ENCODE data around the gene CTSF.
A peak's percentile ranks its signal among the peaks of the same experiment; 100 is the strongest.
"Not testable (repeated sequence)": the region's sequence is repeated elsewhere in the genome, so short reads cannot be mapped to it uniquely, and the experiment has no call there.

CTSF gene

DNA sequence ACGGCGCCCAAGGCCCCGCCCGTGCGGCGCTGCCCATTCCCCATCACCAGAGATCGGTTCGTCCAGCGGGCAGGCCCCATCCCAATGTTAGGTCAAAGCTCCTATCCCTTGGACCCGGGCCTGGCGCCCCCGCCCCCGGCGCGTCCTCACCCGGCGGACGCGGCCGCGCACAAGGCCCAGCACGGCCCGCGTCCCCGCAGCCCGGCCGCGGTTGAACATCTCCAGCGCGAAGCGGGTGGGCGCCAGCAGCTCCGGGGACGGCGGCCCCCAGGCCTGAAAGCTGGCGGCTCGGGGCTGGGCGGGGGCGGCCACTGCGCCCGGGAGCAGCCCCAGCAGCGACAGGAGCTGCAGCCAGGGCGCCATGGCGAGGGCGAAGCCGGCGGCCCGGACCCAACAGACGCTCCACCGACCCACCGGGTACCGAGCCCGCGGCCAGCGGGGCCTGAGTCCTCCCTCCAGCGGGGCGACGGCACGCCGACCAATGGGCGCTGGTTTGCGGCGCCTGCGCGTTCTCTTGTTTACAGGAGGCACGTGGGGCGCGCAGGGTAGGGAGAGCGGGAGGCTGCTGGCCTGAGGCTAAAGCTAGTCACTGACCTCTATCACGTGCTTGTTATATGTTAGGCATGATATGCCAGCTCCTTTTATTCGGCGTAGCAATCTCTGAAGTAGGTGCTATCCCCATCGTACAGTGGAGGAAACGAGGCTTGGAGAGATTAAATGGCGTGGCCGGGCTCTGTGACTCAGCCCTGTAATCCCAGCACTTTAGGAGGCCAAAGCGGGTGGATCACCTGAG lies at the start of gene CTSF:
Gene CTSF, minus strand, starts transcription at position 483 of the 793 bp plus-strand sequence. Its CDS starts 120 bp downstream, at position 363.
- peak within 1 kb of the TSS; percentile 67 for H3K4me3 Mint-ChIP-seq
- H3K27ac Mint-ChIP-seq, result peak within 1 kb of the TSS; percentile 40

DNA sequence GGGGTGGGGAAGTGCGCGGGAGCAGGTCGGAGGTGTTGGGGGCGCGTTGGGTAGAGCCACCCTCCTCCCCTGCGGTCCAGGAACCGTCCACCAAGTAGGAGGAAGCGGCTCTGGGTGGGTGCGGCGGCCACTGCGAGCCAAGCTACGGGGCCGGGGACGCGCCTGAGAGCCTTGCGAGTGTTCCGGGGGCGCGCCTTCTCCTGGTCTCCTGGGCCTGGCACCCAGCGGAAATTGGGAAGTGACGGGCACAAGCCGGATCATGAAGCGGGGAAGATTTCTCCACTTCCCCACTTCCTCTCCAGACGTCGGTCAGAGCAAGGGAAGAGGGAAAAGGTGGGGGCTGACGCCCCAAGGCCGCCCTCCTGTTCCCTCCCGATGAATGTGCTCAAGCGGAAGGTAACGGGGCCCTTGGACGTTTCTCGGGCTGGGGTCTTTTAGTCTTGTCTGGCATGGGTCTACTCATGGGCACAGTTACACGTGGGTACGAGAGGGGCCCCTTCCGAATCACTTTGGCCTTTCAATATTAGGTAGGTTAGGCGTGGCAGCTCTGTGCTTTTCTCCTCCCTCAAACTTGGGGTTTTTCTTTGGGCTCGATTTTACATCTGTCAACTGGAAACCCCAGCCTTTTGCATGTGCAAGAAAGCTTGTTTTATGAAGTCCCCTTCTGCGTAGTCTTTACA lies 48.9 kb upstream of the CTSF start:
- peak overlapping the region; percentile 99 for H3K27ac Mint-ChIP-seq
- H3K4me1 Mint-ChIP-seq, result peaks cover 51% of the 10 kb centered on the region
- DNase-seq (ENCODE audit: low spot score in 2 of 2) (no peak), ATAC-seq (peak; percentile 38)
- no peaks in the 10 kb centered on the region for H3K9me3 Mint-ChIP-seq
- peaks cover 71% of the 10 kb centered on the region for H3K36me3 Mint-ChIP-seq
- peak overlapping the region; percentile 99 for H3K4me3 Mint-ChIP-seq

More for the DNA sequence above, at the start of gene CTSF:
- H3K9me3 Mint-ChIP-seq, result no peaks in the 10 kb centered on the region
- peak; percentile 92 for ATAC-seq
- DNase-seq (ENCODE audit: low spot score in 2 of 2), result peak; percentile 58 to 81
- H3K36me3 Mint-ChIP-seq, result no peaks in the 10 kb centered on the region
- H3K4me1 Mint-ChIP-seq, result peaks cover 5% of the 10 kb centered on the region

DNA sequence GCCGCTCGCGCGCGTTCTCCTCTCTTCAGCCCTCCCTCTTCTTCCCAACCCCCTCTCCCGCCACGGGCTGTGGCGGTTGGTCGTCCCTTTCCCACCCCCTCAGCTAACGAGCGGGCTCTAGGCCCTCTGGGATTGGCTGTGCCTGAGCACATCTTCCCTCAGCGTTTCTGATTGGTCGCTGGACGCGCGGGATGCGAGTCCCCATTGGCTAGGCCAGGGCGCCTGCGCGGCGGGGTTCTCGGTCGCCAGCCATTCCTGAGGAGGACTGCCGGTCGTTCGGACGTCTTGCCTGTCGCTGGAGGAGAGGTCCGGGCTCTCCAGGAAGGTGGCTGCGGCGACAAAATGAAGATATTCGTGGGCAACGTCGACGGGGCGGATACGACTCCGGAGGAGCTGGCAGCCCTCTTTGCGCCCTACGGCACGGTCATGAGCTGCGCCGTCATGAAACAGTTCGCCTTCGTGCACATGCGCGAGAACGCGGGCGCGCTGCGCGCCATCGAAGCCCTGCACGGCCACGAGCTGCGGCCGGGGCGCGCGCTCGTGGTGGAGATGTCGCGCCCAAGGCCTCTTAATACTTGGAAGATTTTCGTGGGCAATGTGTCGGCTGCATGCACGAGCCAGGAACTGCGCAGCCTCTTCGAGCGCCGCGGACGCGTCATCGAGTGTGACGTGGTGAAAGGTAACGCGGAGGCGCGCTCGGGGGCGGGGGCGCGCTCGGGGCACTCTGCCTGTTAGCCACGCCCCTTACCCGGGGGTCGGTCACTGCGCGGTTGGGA lies 48.2 kb upstream of the CTSF start, which contains the start of gene RBM14:
Gene RBM14, plus strand, starts transcription at position 252 of the 776 bp plus-strand sequence. Its CDS starts 91 bp downstream, at position 343.
- peak; percentile 96 for ATAC-seq
- H3K9me3 Mint-ChIP-seq, result no peaks in the 10 kb centered on the region
- H3K4me3 Mint-ChIP-seq, result peak within 1 kb of the TSS; percentile 99
- peak; percentile 93 to 99 for DNase-seq (ENCODE audit: low spot score in 2 of 2)
- peak within 1 kb of the TSS; percentile 99 for H3K27ac Mint-ChIP-seq
- H3K36me3 Mint-ChIP-seq, result peaks cover 64% of the 10 kb centered on the region
- H3K4me1 Mint-ChIP-seq, result peaks cover 44% of the 10 kb centered on the region

DNA sequence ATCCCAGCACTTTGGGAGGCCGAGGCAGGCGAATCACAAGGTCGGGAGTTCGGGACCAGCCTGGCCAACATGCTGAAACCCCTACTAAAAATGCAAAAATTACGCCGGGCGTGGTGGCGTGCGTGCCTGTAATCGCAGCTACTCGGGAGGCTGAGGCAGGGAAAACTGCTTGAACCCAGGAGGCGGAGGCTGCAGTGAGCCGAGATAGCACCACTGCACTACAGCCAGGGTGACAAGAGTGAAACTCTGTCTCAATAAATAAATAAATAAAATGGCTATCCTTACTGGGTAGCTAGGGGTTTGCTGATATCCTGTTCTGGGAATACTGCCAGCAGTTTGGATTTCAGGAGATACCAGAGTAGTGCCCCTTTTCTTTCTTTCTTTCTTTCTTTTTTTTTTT lies 45.7 kb upstream of the CTSF start:
- ATAC-seq (no peak), DNase-seq (ENCODE audit: low spot score in 2 of 2) (no peak)
- Mint-ChIP-seq H3K4me1 (peaks cover 39% of the 10 kb centered on the region), H3K4me3 (no peak overlapping the region), H3K36me3 (peaks cover 39% of the 10 kb centered on the region), H3K27ac (no peak overlapping the region), H3K9me3 (no peaks in the 10 kb centered on the region)

DNA sequence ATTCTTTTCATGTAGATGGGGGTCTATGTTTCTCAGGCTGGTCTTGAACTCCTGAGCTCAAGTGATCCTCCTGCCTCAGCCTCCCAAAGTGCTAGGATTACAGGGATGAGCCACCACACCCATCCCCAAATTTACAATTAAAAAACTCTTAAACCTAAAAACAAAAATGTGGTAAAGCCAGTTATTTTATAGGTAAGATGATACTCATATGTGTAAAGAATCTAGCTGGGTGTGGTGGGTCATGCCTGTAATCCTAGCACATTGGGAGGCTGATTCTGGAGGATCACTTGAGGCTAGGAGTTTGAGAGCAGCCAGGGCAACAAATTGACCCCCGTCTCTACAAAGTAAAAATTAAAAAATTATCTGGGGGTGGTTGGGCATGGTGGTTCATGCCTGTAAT lies 44.1 kb upstream of the CTSF start:
- H3K4me1 Mint-ChIP-seq, result peaks cover 23% of the 10 kb centered on the region
- no peak overlapping the region for H3K4me3 Mint-ChIP-seq
- ATAC-seq (no peak), DNase-seq (ENCODE audit: low spot score in 2 of 2) (no peak)
- H3K9me3 Mint-ChIP-seq, result no peaks in the 10 kb centered on the region
- H3K27ac Mint-ChIP-seq, result no peak overlapping the region
- peaks cover 23% of the 10 kb centered on the region for H3K36me3 Mint-ChIP-seq

DNA sequence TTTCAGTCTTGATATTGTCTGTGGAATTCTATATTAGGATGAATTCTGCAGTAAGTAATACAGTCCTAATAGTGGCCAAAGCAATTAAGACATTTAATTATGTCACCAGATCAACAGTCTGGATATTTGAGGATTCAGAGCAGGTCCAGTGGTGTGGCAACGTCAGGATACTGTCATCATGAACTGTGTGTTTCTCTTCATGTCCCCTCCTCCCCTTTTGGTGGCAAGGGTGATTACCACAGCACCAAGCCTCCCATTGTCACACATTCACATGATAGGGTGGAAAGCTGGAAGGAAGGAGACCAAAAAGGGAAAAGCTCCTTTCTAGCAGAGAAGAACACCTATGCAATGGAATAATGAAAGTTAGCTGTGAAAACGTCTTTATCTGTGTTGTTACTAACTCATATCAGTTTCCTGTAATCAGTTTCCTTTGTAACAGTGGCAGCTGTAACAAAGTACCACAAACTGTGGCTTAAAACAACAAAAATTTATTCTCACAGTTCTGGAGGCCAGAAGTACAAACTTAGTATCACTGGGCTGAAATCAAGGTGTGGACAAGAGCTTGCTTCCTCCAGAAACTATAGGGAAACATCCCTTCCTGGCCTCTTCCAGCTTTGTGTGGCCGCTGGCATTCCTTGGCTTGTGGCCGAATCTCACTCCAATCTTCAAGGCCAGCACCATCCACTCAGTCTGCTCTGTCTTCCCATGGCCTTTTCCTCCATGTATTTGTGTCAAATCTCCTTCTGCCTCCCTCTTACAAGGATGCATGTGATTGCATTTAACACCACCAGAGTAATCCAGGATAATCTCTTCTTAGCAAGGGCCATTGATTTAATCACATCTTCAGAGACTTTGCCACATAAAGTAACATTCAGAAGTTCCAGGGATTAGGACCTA lies 41.6 kb upstream of the CTSF start:
- H3K36me3 Mint-ChIP-seq, result peaks cover 16% of the 10 kb centered on the region
- H3K9me3 Mint-ChIP-seq, result no peaks in the 10 kb centered on the region
- no peak for ATAC-seq
- H3K27ac Mint-ChIP-seq, result peak overlapping the region; percentile 60
- H3K4me1 Mint-ChIP-seq, result peaks cover 6% of the 10 kb centered on the region
- H3K4me3 Mint-ChIP-seq, result no peak overlapping the region
- no peak for DNase-seq (ENCODE audit: low spot score in 2 of 2)

DNA sequence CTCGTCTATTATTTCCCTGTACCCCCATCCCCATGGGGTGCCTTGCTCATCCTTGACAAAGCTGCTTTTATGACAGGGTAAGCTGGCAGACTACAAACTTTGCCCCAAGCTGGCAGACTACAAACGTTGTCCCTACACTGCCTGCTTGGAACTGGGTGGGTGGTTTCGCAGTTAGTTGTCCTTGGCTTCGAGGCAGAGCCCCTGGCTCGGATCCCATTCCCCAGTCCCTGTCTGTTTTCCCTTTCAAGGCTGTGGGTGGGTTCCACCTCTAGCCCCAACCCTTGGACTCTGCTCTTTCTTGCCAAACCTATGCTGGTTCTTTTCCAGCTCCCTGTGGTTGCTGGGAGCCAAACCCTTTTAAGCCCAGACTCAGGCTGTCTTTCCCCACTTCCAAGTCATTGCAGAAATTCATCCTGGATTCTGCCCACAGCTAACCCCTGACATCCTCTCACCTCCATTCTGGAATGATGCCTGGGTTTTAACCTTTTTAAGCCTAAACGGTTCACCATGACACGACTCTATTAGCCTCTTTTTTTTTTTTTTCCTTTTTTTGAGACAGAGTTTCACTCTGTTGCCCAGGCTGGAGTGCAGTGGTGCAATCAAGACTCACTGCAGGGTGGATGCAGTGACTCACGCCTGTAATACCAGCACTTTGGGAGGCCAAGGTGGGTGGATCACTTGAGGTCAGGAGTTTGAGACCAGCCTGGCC lies 38.9 kb upstream of the CTSF start:
- ATAC-seq, result no peak
- Mint-ChIP-seq H3K36me3 (peaks cover 24% of the 10 kb centered on the region), H3K27ac (peak overlapping the region; percentile 72), H3K9me3 (no peaks in the 10 kb centered on the region), H3K4me1 (peaks cover 6% of the 10 kb centered on the region), H3K4me3 (no peak overlapping the region)
- DNase-seq (ENCODE audit: low spot score in 2 of 2), result no peak

DNA sequence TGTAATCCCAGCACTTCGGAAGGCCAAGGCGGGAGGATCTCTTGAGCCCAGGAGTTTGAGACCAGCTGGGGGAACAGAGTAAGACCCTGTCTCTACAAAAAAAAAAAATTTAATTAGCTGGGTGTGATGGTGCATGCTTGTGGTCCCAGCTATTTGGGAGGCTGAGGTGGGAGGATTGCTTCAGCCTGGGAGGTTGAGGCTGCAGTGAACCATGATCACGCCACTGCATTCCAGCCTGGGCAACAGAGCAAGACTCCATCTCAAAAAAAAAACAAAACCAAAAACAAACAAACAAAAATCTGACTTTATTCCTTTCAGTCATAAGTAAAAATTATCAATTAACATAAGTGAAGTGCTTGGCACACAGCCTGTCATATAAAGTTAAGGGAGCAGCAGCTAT lies 38.2 kb upstream of the CTSF start:
- H3K9me3 Mint-ChIP-seq; H3K4me1 Mint-ChIP-seq; DNase-seq (ENCODE audit: low spot score in 2 of 2); H3K4me3 Mint-ChIP-seq; ATAC-seq: not testable (repeated sequence)
- H3K36me3 Mint-ChIP-seq, result peaks cover 31% of the 10 kb centered on the region
- H3K27ac Mint-ChIP-seq, result peak overlapping the region; percentile 26

DNA sequence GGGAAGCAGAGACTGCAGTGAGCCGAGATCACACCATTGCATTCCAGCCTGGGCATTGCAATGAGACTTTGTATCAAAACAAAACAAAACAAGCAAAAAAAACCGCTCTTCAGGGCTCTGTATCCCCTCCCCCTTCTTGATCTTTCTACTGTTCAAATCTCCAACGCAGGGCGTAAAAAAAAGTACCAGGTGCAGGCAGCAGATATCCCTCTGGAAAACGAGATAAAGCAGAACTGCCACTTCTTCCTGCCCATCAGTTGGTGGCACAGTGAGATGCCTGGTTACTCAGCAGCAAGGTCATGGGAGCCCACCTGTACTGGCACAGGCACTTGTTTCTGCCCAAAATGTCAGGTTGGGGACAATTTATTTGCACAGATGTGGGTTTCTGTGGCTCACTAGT lies 35.7 kb upstream of the CTSF start:
- H3K4me1 Mint-ChIP-seq, result no peaks in the 10 kb centered on the region
- no peak for ATAC-seq
- H3K36me3 Mint-ChIP-seq, result peaks cover 47% of the 10 kb centered on the region
- H3K9me3 Mint-ChIP-seq, result no peaks in the 10 kb centered on the region
- no peak overlapping the region for H3K4me3 Mint-ChIP-seq
- no peak overlapping the region for H3K27ac Mint-ChIP-seq
- DNase-seq (ENCODE audit: low spot score in 2 of 2), result no peak

DNA sequence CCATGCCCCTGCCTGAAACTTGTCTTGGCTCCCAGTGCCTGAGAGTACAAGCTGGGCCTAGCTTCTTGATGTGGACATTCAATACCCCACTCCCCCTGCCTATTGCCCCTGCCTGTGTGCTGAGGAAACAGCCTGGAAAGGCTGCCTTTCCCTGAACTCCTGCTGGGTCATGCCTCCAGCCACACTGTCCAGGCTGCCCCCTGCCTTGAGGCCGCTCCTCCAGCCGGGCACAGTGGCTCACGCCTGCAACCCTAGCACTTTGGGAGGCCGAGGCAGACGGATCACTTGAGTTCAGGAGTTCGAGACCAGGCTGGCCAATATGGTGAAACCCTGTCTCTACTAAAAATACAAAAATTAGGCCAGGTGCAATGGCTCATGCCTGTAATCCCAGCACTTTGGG lies 34.7 kb upstream of the CTSF start:
- no peak for ATAC-seq
- Mint-ChIP-seq H3K36me3 (peaks cover 47% of the 10 kb centered on the region), H3K9me3 (no peaks in the 10 kb centered on the region)

DNA sequence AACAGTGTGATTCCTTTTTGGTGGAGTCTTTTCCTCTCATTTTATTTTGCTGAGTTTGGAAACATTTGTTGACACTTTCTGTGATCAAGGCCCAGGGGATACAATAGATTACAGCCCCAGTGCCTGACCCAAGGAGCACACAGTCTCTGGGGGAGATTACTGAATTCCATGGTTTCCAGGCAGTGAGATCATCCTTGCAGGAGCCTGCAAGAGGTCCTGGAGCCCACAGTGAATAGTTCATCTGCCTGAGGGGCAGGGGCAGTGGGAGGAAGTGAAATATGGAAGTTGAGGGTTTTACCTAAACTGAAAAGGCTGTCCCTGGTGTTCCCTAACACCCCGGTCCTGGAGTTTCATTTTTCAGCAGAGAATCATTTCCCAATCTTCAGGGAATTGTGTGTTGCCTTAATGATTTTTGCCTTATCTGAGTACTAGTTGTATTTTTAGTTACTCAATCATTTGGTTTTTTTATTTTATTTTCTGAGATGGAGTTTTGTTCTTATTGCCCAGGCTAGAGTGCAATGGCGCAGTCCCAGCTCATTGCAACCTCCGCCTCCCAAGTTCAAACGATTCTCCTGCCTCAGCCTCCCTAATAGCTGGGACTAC lies 32.3 kb upstream of the CTSF start:
- peak overlapping the region; percentile 37 for H3K27ac Mint-ChIP-seq
- ATAC-seq, result no peak
- H3K36me3 Mint-ChIP-seq, result peaks cover 37% of the 10 kb centered on the region
- no peaks in the 10 kb centered on the region for H3K9me3 Mint-ChIP-seq
- no peak for DNase-seq (ENCODE audit: low spot score in 2 of 2)
- H3K4me3 Mint-ChIP-seq, result no peak overlapping the region
- H3K4me1 Mint-ChIP-seq, result peaks cover 1% of the 10 kb centered on the region

More for the DNA sequence above, 34.7 kb upstream of the CTSF start:
- no peak for DNase-seq (ENCODE audit: low spot score in 2 of 2)
- Mint-ChIP-seq H3K4me1 (no peaks in the 10 kb centered on the region), H3K4me3 (no peak overlapping the region), H3K27ac (no peak overlapping the region)

DNA sequence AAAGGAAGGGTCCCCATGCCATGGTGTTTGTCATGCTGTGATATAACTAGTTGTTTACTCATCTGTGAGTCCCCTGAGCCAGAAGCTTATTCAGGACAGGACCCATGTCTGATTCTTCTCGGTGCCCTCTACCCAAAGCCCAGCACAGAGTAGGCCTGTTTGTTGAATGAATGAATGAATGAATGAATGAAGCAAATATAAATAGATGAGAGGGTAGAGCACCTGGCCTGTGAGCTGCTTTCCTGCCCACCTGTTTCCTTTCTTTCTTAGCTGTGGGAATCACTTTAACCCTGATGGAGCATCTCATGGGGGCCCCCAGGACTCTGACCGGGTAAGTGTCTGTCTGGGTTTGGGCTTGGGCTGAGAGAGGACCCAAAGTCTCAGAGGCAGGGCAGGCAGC lies 31.8 kb upstream of the CTSF start:
- no peaks in the 10 kb centered on the region for H3K9me3 Mint-ChIP-seq

DNA sequence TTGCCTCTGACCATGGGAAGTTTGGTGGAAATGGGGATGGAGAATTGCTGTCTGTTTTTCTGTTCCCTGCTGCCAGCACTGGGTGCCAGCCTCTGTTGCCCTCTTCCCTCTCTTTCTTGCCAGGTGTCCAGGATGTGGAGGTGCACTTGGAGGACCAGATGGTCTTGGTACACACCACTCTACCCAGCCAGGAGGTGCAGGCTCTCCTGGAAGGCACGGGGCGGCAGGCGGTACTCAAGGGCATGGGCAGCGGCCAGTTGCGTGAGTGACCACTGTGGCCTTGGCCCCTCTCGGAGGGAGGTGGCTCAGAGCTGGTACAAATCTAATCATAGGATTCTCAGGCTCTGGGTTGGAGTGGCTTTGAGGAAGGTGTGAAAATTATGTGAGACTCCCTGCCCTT lies 30.6 kb upstream of the CTSF start:
- Mint-ChIP-seq H3K9me3 (no peaks in the 10 kb centered on the region), H3K4me1 (peaks cover 14% of the 10 kb centered on the region), H3K27ac (no peak overlapping the region), H3K4me3 (no peak overlapping the region), H3K36me3 (peaks cover 30% of the 10 kb centered on the region)
- DNase-seq (ENCODE audit: low spot score in 2 of 2), result no peak
- ATAC-seq, result no peak

More for the DNA sequence above, 31.8 kb upstream of the CTSF start:
- H3K36me3 Mint-ChIP-seq, result peaks cover 37% of the 10 kb centered on the region
- H3K27ac Mint-ChIP-seq, result peak overlapping the region; percentile 37
- DNase-seq (ENCODE audit: low spot score in 2 of 2) (no peak), ATAC-seq (no peak)
- peaks cover 6% of the 10 kb centered on the region for H3K4me1 Mint-ChIP-seq
- no peak overlapping the region for H3K4me3 Mint-ChIP-seq

All from stimulated activated effector memory CD8-positive, alpha-beta T cell treated with anti-CD3 and anti-CD28 coated beads, Interleukin-12 subunit alpha, Interleukin-12 subunit beta, amount 100 ng/mL, for 72 hours (primary cell).